GM23248 (cell line): ENCODE measurements around the gene COL16A1.

ENCODE experiments used
- EZH2 ChIP-seq: fragments of 200-600 bp; sonication (generic); IDR thresholded peaks from 2 replicates; pipeline ENCODE4 v1.6.1; 2018; ENCODE audit warnings: antibody characterized with exemption, mild to moderate bottlenecking; ENCODE audit not compliant: insufficient read depth, poor library complexity, severe bottlenecking
- EZH2phosphoT487 ChIP-seq: fragments of 200-600 bp; sonication (generic); IDR thresholded peaks from 2 replicates; pipeline ENCODE4 v1.6.1; 2018; ENCODE audit warnings: antibody characterized with exemption, moderate library complexity, mild to moderate bottlenecking, low read depth; ENCODE audit not compliant: insufficient read depth

GRCh38 chr1:31678681-31679080 is 25.1 kb downstream of the COL16A1 start:
- TF ChIP-seq EZH2 (no peak), EZH2phosphoT487 (no peak)
